HUES64 (cell line): ENCODE results near the gene POP7. TPM values are rescaled to one million over a fixed set of nuclear protein-coding genes. Genes with fewer than 3 reads are reported as not detected.
"Not testable (repeated sequence)": the region's sequence is repeated elsewhere in the genome, so short reads cannot be mapped to it uniquely, and the experiment has no call there.

ENCODE experiments used
- H3K27ac ChIP-seq: 2 replicates; pipeline ENCODE4 v1.7.0; 2013; ENCODE audit warnings: low read depth, low read length, inconsistent platforms
- H3K27me3 ChIP-seq: 2 replicates; pipeline ENCODE4 v1.6.1; 2013; ENCODE audit warnings: mild to moderate bottlenecking, low read length; ENCODE audit not compliant: insufficient read depth
- H3K36me3 ChIP-seq: 2 replicates; pipeline ENCODE4 v1.6.1; 2013; ENCODE audit warnings: mild to moderate bottlenecking, low read length; ENCODE audit not compliant: insufficient read depth
- H3K4me1 ChIP-seq: 2 replicates; pipeline ENCODE4 v1.6.1; 2013; ENCODE audit warnings: mild to moderate bottlenecking, low read length, moderate library complexity; ENCODE audit not compliant: insufficient read depth
- H3K4me3 ChIP-seq: 2 replicates; pipeline ENCODE4 v1.5.1; 2013; ENCODE audit warnings: mild to moderate bottlenecking, low read length, moderate library complexity
- H3K9ac ChIP-seq: 2 replicates; pipeline ENCODE4 v1.6.1; 2013; ENCODE audit warnings: mild to moderate bottlenecking, low read depth, low read length
- H3K9me3 ChIP-seq: 2 replicates; pipeline ENCODE4 v1.6.1; 2013; ENCODE audit warnings: low read depth, low read length; ENCODE audit not compliant: insufficient read depth
- WGBS: fragments of 150-250, 120-280 bp; methylation state at CpG from one replicate; pipeline ENCODE4 v1.1.7; 2013; ENCODE audit warnings: missing lambda C conversion rate; 5-methylcytosine and 5-hydroxymethylcytosine counted together
- polyA plus RNA-seq, 2 experiments: library from polyadenylated mRNA; stranded (reverse); fragments of 50-300 nt; gene quantifications; one replicate each; pipeline ENCODE4 v1.2.3, GENCODE V29; 2013

Gene POP7
- polyA plus RNA-seq (2013, experiment 1 of 2), result 74.5 TPM
- 66.5 TPM for polyA plus RNA-seq (2013, experiment 2 of 2)

DNA sequence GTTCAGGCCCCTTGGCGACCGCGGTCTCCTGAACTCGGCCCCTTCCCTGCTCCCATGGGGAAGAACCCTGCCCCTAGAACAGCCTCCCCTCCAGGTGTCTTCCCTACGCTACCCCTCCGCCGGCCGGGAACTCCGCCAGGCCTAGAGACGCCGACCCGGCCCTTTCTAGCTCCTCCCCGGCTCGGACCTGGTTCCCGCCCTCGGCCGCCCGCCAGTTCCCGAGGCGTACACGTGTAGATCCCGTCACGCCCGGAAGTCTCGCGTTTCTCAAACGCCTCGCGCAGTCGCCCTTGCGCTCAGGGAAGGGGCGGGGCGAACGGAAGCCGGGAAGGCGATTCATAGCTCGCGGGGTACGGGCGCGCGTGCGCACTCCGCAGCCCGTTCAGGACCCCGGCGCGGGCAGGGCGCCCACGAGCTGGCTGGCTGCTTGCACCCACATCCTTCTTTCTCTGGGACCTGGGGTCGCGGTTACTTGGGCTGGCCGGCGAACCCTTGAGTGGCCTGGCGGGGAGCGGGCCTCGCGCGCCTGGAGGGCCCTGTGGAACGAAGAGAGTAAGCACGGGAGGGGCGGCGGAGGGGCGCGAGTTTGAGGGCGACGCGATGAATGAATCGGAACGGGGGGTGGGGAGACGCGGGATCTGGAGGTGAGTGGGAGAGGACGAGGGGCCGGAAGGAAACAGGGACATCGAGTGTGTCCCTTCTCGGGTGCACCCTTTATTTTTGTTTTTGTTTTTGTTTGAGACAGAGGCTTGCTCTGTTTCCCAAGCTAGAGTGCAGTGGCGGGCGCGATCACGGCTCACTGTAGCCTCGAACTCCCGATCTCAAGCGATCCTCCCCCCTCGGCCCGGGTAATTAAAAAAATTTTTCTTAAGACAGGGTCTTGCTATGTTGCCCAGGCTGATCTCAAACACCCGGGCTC, at the start of gene POP7:
TSS of gene POP7 (plus strand) at position 369 of the 919 bp plus-strand sequence. CDS start 710 bp downstream, outside the sequence.
- H3K4me3 ChIP-seq, result peak within 1 kb of the TSS; percentile 88
- H3K9ac ChIP-seq, result peak within 1 kb of the TSS; percentile 95
- peaks cover 18% of the 10 kb centered on the region for H3K36me3 ChIP-seq
- peaks cover 4% of the 10 kb centered on the region; the same call in 1 of the 2 replicates for H3K4me1 ChIP-seq
- H3K9me3 ChIP-seq, result no peaks in the 10 kb centered on the region
- WGBS, result under 1% methylated on average over 86 of the region's 86 CpGs
- H3K27me3 ChIP-seq, result no peaks in the 10 kb centered on the region
- H3K27ac ChIP-seq, result peak within 1 kb of the TSS; percentile 95

DNA sequence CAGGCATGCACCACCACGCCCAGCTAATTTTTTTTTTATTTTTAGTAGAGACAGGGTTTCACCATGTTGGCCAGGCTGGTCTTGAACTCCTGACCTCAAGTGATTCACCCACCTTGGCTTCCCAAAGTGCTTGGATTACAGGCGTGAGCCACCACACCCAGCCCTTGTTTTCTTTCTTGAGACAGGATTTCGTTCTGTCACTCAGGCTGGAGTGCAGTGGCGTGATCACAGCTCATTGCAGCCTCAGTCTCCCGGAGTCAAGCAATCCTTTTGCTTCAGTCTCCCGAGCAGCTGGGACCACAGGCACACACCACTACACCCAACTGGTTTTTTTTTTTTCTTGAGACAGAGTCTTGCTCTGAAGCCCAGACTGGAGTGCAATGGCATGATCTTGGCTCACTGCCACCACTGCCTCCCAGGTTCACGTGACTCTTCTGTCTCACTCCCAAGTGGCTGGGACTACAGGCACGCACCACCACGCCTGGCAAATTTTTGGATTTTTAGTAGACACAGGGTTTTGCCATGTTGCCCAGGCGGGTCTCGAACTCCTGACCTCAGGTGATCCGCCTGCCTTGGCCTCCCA, 43.6 kb upstream of the POP7 start:
- not testable (repeated sequence) for H3K27me3 ChIP-seq, H3K4me3 ChIP-seq, H3K9ac ChIP-seq, H3K4me1 ChIP-seq, H3K36me3 ChIP-seq, H3K9me3 ChIP-seq, H3K27ac ChIP-seq
- 91% methylated on average over 12 of the region's 12 CpGs for WGBS

DNA sequence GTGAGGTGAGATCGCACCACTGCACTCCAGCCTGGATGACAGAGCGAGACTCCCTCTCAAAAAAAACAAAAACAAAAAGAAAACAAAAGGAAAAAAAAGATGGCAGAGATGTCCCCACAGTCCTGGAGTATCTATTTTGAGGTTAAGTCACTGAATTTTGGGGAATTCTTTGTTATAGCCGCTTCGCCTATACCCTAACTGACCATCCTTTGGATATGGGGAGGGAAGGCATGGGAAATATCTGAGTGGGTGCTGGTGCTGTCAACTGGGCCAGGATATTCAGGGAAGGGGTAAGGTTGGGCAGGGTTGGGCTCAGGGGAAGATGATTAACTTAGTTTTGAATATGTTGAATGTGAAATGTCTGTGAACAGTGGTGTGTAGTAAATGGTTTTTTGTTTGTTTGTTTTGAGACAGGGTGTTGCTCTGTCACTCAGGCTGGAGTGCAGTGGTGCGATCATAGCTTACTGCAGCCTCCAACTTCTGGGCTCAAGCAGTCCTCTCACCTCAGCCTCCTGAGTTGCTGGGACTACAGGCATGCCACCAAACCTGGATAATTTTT, 40.7 kb upstream of the POP7 start:
- 96% methylated on average over 3 of the region's 5 CpGs for WGBS
- Histone ChIP-seq H3K27me3 (no peaks in the 10 kb centered on the region), H3K4me1 (no peaks in the 10 kb centered on the region), H3K36me3 (no peaks in the 10 kb centered on the region), H3K9ac (no peak overlapping the region), H3K4me3 (no peak overlapping the region), H3K9me3 (no peaks in the 10 kb centered on the region), H3K27ac (no peak overlapping the region)

DNA sequence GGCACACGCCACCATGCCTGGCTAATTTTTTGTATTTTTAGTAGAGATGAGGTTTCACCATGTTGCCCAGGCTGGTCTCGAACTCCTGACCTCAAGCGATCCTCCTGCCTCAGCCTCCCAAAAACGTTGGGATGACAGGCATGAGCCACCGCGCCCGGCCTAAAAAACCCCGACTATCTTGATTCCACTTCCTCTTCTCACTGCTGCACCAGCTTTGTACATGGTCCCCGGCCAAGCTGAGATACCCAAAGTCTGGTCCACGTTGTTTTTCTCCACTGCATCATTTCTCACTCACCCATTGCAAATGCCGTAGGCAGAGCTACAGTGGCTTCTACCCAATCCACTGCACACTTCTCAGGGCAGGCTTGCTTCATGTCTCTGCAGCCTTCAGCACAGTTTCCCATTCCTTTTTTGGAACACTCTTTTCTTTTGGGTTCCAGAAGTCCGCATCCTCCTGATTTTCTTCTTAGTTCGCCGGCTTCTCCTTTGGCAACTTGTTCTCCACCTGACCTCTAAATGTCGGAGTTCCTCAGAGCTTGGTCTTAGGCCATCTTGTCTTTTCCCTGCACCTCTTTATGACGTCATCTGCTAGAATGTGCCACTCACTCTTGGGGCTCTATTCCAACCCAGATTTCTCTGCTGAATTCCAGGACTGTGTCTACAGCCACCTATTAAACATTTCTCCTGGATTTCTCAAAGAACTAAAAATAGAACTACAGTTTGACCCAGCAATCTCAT, 38.4 kb upstream of the POP7 start:
- Histone ChIP-seq H3K4me1 (no peaks in the 10 kb centered on the region), H3K9ac (no peak overlapping the region), H3K27me3 (peaks cover 6% of the 10 kb centered on the region; the same call in 1 of the 2 replicates), H3K27ac (no peak overlapping the region), H3K36me3 (no peaks in the 10 kb centered on the region), H3K9me3 (no peaks in the 10 kb centered on the region), H3K4me3 (no peak overlapping the region)
- 89% methylated on average over 16 of the region's 16 CpGs for WGBS

DNA sequence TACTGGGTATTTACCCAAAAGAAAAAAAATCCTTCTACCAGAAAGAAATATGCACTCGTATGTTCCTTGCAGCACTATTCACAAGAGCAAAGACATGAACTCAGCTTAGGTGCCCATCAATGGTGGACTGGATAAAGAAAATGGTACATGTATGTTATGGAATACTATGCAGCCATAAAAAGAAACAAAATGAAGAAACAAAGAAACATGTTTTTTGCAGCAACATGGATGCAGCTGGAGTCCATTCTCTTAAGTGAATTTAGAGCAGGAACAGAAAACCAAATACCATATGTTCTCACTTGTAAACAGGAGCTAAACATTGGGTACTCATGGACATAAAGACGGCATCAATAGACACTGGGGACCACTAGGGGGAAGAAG, 37.9 kb upstream of the POP7 start:
- Histone ChIP-seq H3K27me3 (peaks cover 6% of the 10 kb centered on the region; the same call in 1 of the 2 replicates), H3K27ac (no peak overlapping the region), H3K9ac (no peak overlapping the region), H3K36me3 (no peaks in the 10 kb centered on the region), H3K9me3 (no peaks in the 10 kb centered on the region), H3K4me1 (no peaks in the 10 kb centered on the region), H3K4me3 (no peak overlapping the region)
- 98% methylated on average over 2 of the region's 2 CpGs for WGBS

DNA sequence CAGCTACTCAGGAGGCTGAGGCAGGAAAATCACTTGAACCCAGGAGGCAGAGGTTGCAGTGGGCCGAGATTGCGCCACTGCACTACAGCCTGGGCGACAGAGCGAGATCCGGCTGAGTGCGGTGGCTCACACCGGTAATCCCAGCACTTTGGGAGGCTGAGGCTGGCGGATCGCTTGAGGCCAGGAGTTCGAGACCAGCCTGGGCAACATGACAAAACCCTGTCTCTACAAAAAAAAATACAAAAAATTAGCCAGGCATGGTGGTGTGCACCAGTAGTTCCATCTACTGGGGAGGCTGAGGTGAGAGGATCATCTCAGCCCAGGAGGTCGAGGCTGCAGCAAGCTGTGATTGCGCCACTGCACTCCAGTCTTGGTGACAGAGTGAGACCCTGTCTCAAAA, 36.8 kb upstream of the POP7 start:
- H3K9ac ChIP-seq, result not testable (repeated sequence)

DNA sequence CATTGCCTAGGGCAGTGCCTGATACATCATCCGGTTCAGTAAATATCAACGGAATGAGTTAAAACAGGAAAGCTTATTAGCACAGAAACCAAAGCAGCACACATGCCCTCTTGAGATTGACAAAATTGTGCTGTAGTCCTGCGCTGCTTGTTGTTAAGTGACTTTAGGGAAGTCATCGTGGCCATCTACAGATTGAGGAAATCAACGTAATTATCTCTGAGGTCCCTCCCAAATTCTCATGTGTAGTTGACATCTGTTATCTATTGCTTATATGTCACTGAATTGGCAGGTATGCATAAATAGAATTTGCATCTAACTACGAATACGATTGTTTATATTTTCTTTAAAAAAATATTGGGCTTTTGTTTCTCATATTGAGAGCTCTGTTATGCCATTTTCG, 35.8 kb upstream of the POP7 start:
- Histone ChIP-seq H3K27me3 (peaks cover 6% of the 10 kb centered on the region; the same call in 1 of the 2 replicates), H3K27ac (no peak overlapping the region), H3K36me3 (no peaks in the 10 kb centered on the region), H3K4me1 (no peaks in the 10 kb centered on the region), H3K9ac (no peak overlapping the region), H3K4me3 (no peak overlapping the region), H3K9me3 (no peaks in the 10 kb centered on the region)
- 89% methylated on average over 8 of the region's 8 CpGs for WGBS

More for the DNA sequence above, 36.8 kb upstream of the POP7 start:
- H3K36me3 ChIP-seq, H3K27ac ChIP-seq, H3K4me1 ChIP-seq, H3K9me3 ChIP-seq, H3K27me3 ChIP-seq, H3K4me3 ChIP-seq: not testable (repeated sequence)
- 95% methylated on average over 12 of the region's 12 CpGs for WGBS

DNA sequence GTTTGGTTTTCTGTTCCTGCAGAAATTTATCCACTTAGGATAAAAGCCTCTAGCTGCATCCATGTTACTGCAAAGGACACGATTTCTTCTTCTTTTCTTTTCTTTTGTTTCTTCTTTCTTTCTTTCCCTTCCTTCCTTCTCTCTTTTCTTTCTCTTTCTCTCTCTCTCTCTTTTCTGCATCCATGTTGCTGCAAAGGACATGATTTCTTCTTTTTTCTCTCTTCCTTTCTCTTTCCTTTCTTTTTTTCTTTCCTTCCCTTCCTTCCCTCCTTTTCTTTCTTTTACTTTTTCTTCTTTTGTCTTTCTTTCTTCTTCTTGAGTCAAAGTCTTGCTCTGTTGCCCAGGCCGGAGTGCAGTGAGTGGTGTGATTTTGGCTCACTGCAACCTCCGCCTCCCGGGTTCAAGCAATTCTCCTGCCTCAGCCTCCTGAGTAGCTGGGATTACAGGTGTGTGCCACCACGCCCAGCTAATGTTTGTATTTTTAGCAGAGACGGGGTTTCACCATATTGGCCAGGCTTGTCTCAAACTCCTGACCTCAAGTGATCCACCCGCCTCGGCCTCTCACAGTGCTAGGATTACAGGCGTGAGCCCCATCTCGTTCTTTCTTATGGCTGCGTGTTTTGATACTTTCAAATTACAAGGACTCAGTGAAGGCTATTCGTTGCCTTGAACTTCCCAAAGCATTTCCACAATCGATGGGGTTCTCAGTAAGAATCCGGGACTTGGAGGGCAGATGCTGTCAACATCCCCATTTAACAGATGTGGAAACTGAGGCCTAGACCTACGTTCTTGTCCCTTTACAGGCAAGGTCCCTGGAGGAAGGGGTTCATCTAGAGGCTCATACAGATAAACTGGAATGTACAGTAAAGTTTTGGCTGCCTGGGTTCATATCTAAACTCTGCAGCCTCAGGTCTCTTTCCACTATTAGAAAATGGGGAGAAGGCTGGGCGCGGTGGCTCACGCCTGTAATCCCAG, 34.3 kb upstream of the POP7 start:
- H3K36me3 ChIP-seq, result peaks cover 1% of the 10 kb centered on the region; the same call in 1 of the 2 replicates
- no peak overlapping the region for H3K9ac ChIP-seq
- H3K9me3 ChIP-seq, result no peaks in the 10 kb centered on the region
- no peak overlapping the region for H3K4me3 ChIP-seq
- no peak overlapping the region for H3K27ac ChIP-seq
- H3K4me1 ChIP-seq, result no peaks in the 10 kb centered on the region; the same call in 1 of the 2 replicates
- H3K27me3 ChIP-seq, result peaks cover 6% of the 10 kb centered on the region; the same call in 1 of the 2 replicates
- WGBS, result 92% methylated on average over 18 of the region's 18 CpGs

DNA sequence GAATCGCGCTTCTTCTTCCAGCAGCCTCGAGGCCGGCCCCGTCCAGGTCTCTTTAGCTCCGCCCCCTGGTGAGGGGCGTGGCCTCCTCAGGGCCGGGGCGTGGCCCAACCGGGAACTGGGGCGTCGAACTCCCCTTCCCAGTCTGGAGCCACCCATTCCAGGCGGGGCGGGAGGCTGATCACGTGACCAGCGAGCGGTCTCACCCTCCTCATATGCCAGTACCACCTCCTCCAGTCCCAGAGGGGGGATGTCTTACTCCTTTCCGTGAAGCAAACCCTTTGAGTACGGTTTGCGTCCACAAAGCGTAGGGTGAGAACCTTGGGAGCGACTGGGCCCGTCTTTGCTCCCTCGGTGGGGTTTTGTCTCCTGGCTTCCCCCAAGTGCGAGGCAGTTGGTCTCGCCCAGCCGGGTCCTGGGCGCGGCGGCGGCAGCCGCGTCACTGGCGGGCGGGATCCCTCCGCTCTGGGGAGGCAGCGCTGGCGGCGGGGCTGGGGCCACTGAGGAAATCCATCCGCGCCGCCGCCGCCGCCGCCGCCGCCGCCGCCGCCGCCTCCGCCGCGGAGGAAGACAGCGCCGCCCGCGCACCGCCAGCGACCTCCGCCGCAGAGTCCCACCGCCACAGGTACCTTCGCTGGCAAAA, 32.5 kb upstream of the POP7 start, which contains the start of gene GNB2:
TSS of gene GNB2 (plus strand) at position 439 of the 640 bp plus-strand sequence. CDS start 2,526 bp downstream, outside the sequence.
- no peaks in the 10 kb centered on the region; the same call in 1 of the 2 replicates for H3K4me1 ChIP-seq
- H3K36me3 ChIP-seq, result peaks cover 19% of the 10 kb centered on the region
- WGBS, result under 1% methylated on average over 65 of the region's 65 CpGs
- H3K27me3 ChIP-seq, result peaks cover 6% of the 10 kb centered on the region; the same call in 1 of the 2 replicates
- peak within 1 kb of the TSS; percentile 83 for H3K4me3 ChIP-seq
- no peaks in the 10 kb centered on the region for H3K9me3 ChIP-seq
- peak within 1 kb of the TSS; percentile 91 for H3K9ac ChIP-seq
- peak within 1 kb of the TSS; percentile 93 for H3K27ac ChIP-seq
